Omental fat pad (tissue), 4 donors: ENCODE measurements around the gene ADAMTS17. TPM values are rescaled to one million over a fixed set of nuclear protein-coding genes. Genes with fewer than 3 reads are reported as not detected.

Experiments used
- ATAC-seq: fragments of 150-250 bp; one replicate; pipeline ENCODE4 v1.9.1; 2016; ENCODE audit warnings: mild to moderate bottlenecking, moderate library complexity; ENCODE audit not compliant: low FRiP score
- DNase-seq: peaks from one replicate; pipeline ENCODE4 v3.0.0-alpha.2; 2019; ENCODE audit warnings: low spot score
- CTCF ChIP-seq, 3 donors: fragments of 450-650 bp; IDR thresholded peaks; one replicate each; pipeline ENCODE4 v1.5.1; 2016 to 2017; ENCODE audit warnings: antibody characterized with exemption in 3 of 3, mild to moderate bottlenecking in 3 of 3, moderate library complexity in 2 of 3
- total RNA-seq, 4 donors: library from RNA; depleted of rRNA; stranded (reverse); fragments of >200 nt; gene quantifications; one replicate each; pipeline ENCODE4 v1.1.0, GENCODE V29; 2016

ADAMTS17 gene
- total RNA-seq, 4 donors from 2014 or later, result 1.6 to 10.7 (median 5.7) TPM

- ATAC-seq, result no peak
- TF ChIP-seq CTCF (IDR thresholded peaks at IDR 0.05), result no peak
Observed at GRCh38 chr15:100201376-100202280, 140.1 kb downstream of the ADAMTS17 start.

GRCh38 chr15:100200287-100200880 lies 141.4 kb downstream of the ADAMTS17 start:
- no peak for TF ChIP-seq CTCF (IDR thresholded peaks at IDR 0.05)
- ATAC-seq, result no peak
- DNase-seq, result no peak

More at GRCh38 chr15:100201376-100202280, 140.1 kb downstream of the ADAMTS17 start:
- no peak for DNase-seq

GRCh38 chr15:100199711-100200286 lies 142.0 kb downstream of the ADAMTS17 start:
- TF ChIP-seq CTCF (IDR thresholded peaks at IDR 0.05), result no peak
- ATAC-seq (no peak), DNase-seq (no peak)

- TF ChIP-seq CTCF (IDR thresholded peaks at IDR 0.05), result no peak
- DNase-seq (no peak), ATAC-seq (no peak)
Observed at GRCh38 chr15:100198442-100198841, 143.3 kb downstream of the ADAMTS17 start.

- no peak for DNase-seq
- ATAC-seq, result no peak
- no peak for TF ChIP-seq CTCF (IDR thresholded peaks at IDR 0.05)
Observed at GRCh38 chr15:100196326-100197058, 145.3 kb downstream of the ADAMTS17 start.

DNA sequence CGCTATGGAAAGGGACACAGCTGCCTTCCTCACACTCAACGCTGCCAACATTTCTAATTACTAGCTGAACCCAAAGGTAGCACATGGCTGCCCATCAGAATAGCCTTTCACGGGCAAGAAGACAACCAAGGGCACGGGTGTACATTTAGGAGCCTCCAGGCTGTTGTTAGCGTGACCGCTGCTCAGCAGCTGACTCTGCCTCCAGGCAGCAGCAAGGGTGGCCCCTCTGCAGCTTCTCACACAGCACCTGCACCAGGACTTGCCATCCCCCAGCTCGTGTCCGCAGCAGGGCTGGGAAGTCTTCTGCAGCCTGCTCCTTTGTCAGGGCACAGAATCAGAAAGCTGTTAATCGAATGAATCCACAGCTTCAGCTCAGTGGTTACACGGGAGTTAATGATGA lies 146.8 kb downstream of the ADAMTS17 start:
- ATAC-seq (no peak), DNase-seq (no peak)

More for the DNA sequence above, 146.8 kb downstream of the ADAMTS17 start:
- TF ChIP-seq CTCF (IDR thresholded peaks at IDR 0.05), result no peak
